Neural crest cell (in vitro differentiated cells): ENCODE results near the gene CADM1. TPM values are rescaled to one million over a fixed set of nuclear protein-coding genes. Genes with fewer than 3 reads are reported as not detected.

ENCODE experiments used
- DNase-seq: peaks from one replicate; pipeline ENCODE4 v3.0.0; 2021; ENCODE audit warnings: low read depth, mixed read lengths, low spot score
- H3K27ac Mint-ChIP-seq: one replicate; pipeline ENCODE4 v1.8.0; 2021; ENCODE audit warnings: mild to moderate bottlenecking, mixed read lengths; ENCODE audit not compliant: unreplicated experiment
- H3K27me3 Mint-ChIP-seq: 2 replicates; pipeline ENCODE4 v1.8.0; 2021; ENCODE audit warnings: low read depth, mild to moderate bottlenecking, mixed read lengths
- H3K36me3 Mint-ChIP-seq: 2 replicates; pipeline ENCODE4 v1.8.0; 2021; ENCODE audit warnings: low read depth, mild to moderate bottlenecking, mixed read lengths
- H3K4me1 Mint-ChIP-seq: 2 replicates; pipeline ENCODE4 v1.8.0; 2021; ENCODE audit warnings: mixed read lengths
- H3K4me3 Mint-ChIP-seq: one replicate; pipeline ENCODE4 v1.8.0; 2021; ENCODE audit warnings: mild to moderate bottlenecking, mixed read lengths
- H3K9me3 Mint-ChIP-seq: 2 replicates; pipeline ENCODE4 v1.8.0; 2021; ENCODE audit warnings: mixed read lengths
- CTCF ChIP-seq: fragments of 200-600 bp; sonication (generic); conservative IDR thresholded peaks from 2 replicates; pipeline ENCODE4 v1.5.0; 2021; ENCODE audit warnings: antibody characterized with exemption, mild to moderate bottlenecking
- total RNA-seq: library from RNA; stranded (reverse); gene quantifications from 2 replicates; pipeline ENCODE4 v1.2.1, GENCODE V29; 2021

Gene CADM1
- total RNA-seq, 1 donor from 2014 or later = 112 TPM

- H3K9me3 Mint-ChIP-seq = no peaks in the 10 kb centered on the region
- peak overlapping the region; percentile 66 for H3K27ac Mint-ChIP-seq
- no peaks in the 10 kb centered on the region for H3K27me3 Mint-ChIP-seq
- no peaks in the 10 kb centered on the region for H3K4me1 Mint-ChIP-seq
- H3K4me3 Mint-ChIP-seq = no peak overlapping the region
- TF ChIP-seq CTCF = no peak
- H3K36me3 Mint-ChIP-seq = no peaks in the 10 kb centered on the region
- no peak for DNase-seq
Observed at GRCh38 chr11:115535781-115536180, 31.6 kb upstream of the CADM1 start.

- TF ChIP-seq CTCF = no peak
- Mint-ChIP-seq H3K4me1 (peaks cover 4% of the 10 kb centered on the region), H3K9me3 (no peaks in the 10 kb centered on the region), H3K36me3 (no peaks in the 10 kb centered on the region), H3K27me3 (no peaks in the 10 kb centered on the region), H3K27ac (no peak overlapping the region), H3K4me3 (no peak overlapping the region)
- DNase-seq = no peak
Observed at GRCh38 chr11:115530752-115531151, 26.5 kb upstream of the CADM1 start.

- Mint-ChIP-seq H3K9me3 (no peaks in the 10 kb centered on the region), H3K36me3 (no peaks in the 10 kb centered on the region), H3K4me3 (no peak overlapping the region), H3K27me3 (no peaks in the 10 kb centered on the region), H3K27ac (no peak overlapping the region), H3K4me1 (peaks cover 4% of the 10 kb centered on the region)
- peak; percentile 20 for TF ChIP-seq CTCF
- DNase-seq = no peak
Observed at GRCh38 chr11:115528225-115528624, 24.0 kb upstream of the CADM1 start.

DNA sequence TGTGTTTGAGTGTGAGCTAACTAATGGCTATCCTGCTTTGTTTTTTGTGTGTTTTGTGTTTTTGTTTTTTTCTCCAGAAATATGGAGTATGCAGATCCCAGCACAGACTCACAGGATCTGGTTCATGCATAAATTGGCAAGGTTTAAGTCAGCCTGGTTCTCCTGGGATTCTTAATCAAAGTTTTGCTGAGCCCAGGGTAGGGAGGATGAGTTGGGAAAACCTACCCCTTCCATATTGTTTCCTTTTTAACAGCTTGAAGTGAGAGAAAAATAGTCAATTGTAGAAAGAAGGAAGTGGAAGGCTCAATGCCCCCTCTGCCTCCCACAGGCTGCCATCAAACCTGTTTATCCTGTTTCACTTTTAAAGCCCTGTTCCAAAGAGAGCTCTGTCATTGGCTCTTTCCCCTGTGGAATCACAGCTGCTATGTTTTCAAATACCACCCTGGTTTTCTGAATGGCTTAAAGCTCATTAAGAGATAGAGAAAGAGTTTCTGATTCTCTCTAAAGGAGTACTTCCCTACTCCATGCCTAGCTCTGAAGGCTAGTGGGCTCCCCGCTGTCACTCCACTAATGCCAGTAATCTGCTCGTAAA, 23.4 kb upstream of the CADM1 start:
- no peaks in the 10 kb centered on the region for H3K27me3 Mint-ChIP-seq

DNA sequence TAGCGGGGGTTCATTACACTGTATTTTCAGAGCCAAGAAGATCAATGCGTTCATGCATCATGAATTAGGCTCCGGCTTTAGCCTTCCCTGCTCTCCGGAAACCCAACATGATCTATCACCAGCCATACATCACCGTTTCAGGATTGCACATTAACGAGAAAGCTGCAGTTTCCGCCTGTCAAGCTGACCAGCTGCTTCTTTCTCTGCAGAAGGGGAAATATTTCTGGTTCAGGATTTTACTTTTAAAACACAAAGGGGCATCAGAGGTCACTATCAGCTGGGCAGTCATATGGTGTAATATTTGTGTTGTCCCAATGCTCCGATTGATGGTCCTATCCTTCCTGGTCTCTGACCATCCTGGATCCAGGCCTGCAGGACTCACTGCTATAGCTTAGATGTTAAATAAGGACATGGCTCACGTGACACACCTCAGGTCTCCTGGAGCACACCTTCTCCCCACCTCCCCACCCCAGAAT, 21.4 kb upstream of the CADM1 start:
- no peak overlapping the region for H3K4me3 Mint-ChIP-seq
- no peak for TF ChIP-seq CTCF
- H3K27ac Mint-ChIP-seq = no peak overlapping the region
- DNase-seq = no peak
- H3K4me1 Mint-ChIP-seq = peaks cover 4% of the 10 kb centered on the region
- H3K9me3 Mint-ChIP-seq = no peaks in the 10 kb centered on the region
- no peaks in the 10 kb centered on the region for H3K27me3 Mint-ChIP-seq
- H3K36me3 Mint-ChIP-seq = no peaks in the 10 kb centered on the region

More for the DNA sequence above, 23.4 kb upstream of the CADM1 start:
- Mint-ChIP-seq H3K9me3 (no peaks in the 10 kb centered on the region), H3K4me1 (peaks cover 4% of the 10 kb centered on the region), H3K4me3 (no peak overlapping the region), H3K36me3 (no peaks in the 10 kb centered on the region), H3K27ac (no peak overlapping the region)
- TF ChIP-seq CTCF = no peak
- DNase-seq = no peak
